Uterus (tissue), 2 donors: ENCODE data around the gene SLC27A2.

Experiments used
- POLR2A ChIP-seq, 2 donors: fragments of 450-650 bp; IDR thresholded peaks; one replicate each; pipeline ENCODE4 v1.6.1; 2016; ENCODE audit warnings: antibody characterized with exemption in 2 of 2, mild to moderate bottlenecking in 1 of 2, moderate library complexity in 1 of 2
- TF ChIP-seq, protein P1 (sequence below), 4 experiments: fragments of 200-600 bp in 2 of 4; fragments of 450-650 bp in 2 of 4; sonication (generic) in 2 of 4; IDR thresholded peaks; one replicate each; pipeline ENCODE4 v1.5.1; 2016 to 2019; ENCODE audit warnings: antibody characterized with exemption in 4 of 4, mild to moderate bottlenecking in 2 of 4, moderate library complexity in 1 of 4

DNA sequence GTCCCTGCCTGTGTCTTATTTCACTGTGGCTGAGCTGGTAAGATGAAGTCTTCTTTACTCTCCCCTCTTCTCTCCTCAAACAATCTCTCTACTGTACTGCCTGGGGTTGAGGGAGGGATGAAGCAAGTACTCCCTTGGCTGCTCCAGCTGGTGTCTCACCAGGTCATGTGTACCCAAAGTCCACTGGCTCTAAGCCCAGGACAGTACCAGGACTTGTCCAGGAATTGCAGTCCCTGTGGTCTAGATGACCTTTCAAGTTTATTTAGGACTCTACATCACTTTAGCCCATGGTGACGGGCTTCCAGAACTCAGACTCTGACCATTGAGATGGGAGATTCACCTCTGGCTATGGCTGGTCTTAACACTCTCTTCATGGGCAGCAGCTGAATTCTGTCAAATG lies 17.5 kb upstream of the SLC27A2 start:
- TF ChIP-seq, protein P1, sequence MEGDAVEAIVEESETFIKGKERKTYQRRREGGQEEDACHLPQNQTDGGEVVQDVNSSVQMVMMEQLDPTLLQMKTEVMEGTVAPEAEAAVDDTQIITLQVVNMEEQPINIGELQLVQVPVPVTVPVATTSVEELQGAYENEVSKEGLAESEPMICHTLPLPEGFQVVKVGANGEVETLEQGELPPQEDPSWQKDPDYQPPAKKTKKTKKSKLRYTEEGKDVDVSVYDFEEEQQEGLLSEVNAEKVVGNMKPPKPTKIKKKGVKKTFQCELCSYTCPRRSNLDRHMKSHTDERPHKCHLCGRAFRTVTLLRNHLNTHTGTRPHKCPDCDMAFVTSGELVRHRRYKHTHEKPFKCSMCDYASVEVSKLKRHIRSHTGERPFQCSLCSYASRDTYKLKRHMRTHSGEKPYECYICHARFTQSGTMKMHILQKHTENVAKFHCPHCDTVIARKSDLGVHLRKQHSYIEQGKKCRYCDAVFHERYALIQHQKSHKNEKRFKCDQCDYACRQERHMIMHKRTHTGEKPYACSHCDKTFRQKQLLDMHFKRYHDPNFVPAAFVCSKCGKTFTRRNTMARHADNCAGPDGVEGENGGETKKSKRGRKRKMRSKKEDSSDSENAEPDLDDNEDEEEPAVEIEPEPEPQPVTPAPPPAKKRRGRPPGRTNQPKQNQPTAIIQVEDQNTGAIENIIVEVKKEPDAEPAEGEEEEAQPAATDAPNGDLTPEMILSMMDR (IDR thresholded peaks at IDR 0.05) = no peak
- no peak for TF ChIP-seq POLR2A (IDR thresholded peaks at IDR 0.05)
